Measurements from ENCODE around the gene CTDSP2. TPM values are rescaled to one million over a fixed set of nuclear protein-coding genes. Genes with fewer than 3 reads are reported as not detected.

Gene CTDSP2
- total RNA-seq, 1 donor from 2014 or later = 71.2 TPM

DNA sequence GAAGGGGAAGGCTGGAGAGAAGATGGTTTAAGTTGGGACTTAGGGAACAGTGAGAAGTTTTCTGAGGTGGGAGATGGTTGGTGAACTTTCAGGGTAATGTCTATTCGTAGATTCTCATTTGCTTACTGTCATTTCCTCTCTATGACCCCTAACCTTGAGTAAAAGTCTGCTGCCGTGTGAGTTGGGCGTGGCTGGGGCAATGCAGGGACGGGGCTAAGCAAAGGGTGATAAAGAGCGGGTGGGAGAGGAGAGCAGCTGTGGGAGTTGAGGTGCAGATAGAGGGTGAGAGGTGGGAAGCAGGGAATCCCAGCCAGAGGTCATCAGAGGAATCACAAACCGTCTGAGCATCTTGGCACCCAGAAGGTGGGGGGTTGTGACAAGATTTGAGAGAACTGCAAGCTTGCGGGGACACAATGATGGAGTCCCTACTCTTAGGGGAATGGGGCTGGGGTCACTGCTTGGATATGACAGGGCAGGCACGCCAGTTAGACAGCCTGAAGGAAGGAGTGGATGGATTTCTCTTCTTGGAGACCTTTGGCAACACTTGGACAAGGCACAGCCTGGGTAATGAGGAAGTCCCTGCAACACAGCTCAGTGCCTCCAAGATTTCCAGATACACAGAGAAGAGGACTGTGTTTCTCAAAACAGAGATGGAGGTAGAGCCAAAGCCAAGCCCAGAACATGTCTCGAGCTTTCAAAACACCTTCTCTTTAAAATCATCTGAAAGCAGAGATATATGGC lies 45.9 kb upstream of the CTDSP2 start:
- no peak for DNase-seq (ENCODE audit: low read depth)
- Histone ChIP-seq H3K4me3 (ENCODE audit: low read depth, low read length) (no peak overlapping the region), H3K27me3 (ENCODE audit: control insufficient read depth, insufficient read depth, low read length) (no peaks in the 10 kb centered on the region), H3K36me3 (ENCODE audit: control insufficient read depth, insufficient read depth, low read length) (no peaks in the 10 kb centered on the region)
- TF ChIP-seq, protein P1, sequence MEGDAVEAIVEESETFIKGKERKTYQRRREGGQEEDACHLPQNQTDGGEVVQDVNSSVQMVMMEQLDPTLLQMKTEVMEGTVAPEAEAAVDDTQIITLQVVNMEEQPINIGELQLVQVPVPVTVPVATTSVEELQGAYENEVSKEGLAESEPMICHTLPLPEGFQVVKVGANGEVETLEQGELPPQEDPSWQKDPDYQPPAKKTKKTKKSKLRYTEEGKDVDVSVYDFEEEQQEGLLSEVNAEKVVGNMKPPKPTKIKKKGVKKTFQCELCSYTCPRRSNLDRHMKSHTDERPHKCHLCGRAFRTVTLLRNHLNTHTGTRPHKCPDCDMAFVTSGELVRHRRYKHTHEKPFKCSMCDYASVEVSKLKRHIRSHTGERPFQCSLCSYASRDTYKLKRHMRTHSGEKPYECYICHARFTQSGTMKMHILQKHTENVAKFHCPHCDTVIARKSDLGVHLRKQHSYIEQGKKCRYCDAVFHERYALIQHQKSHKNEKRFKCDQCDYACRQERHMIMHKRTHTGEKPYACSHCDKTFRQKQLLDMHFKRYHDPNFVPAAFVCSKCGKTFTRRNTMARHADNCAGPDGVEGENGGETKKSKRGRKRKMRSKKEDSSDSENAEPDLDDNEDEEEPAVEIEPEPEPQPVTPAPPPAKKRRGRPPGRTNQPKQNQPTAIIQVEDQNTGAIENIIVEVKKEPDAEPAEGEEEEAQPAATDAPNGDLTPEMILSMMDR (IDR thresholded peaks at IDR 0.05; ENCODE audit: insufficient read depth, low read length, poor library complexity, severe bottlenecking) = no peak

- Histone ChIP-seq H3K27me3 (ENCODE audit: control insufficient read depth, insufficient read depth, low read length) (no peaks in the 10 kb centered on the region), H3K4me3 (ENCODE audit: low read depth, low read length) (no peak overlapping the region), H3K36me3 (ENCODE audit: control insufficient read depth, insufficient read depth, low read length) (no peaks in the 10 kb centered on the region)
- TF ChIP-seq, protein P1 (IDR thresholded peaks at IDR 0.05; ENCODE audit: insufficient read depth, low read length, poor library complexity, severe bottlenecking) = no peak
- no peak for DNase-seq (ENCODE audit: low read depth)
Measured at GRCh38 chr12:57891542-57892228, 45.2 kb upstream of the CTDSP2 start.

- TF ChIP-seq, protein P1 (IDR thresholded peaks at IDR 0.05; ENCODE audit: insufficient read depth, low read length, poor library complexity, severe bottlenecking) = no peak
- H3K4me3 ChIP-seq (ENCODE audit: low read depth, low read length) = no peak overlapping the region
- no peaks in the 10 kb centered on the region for H3K27me3 ChIP-seq (ENCODE audit: control insufficient read depth, insufficient read depth, low read length)
- DNase-seq (ENCODE audit: low read depth) = no peak
- H3K36me3 ChIP-seq (ENCODE audit: control insufficient read depth, insufficient read depth, low read length) = no peaks in the 10 kb centered on the region
Measured at GRCh38 chr12:57890191-57891115, 43.9 kb upstream of the CTDSP2 start.

DNA sequence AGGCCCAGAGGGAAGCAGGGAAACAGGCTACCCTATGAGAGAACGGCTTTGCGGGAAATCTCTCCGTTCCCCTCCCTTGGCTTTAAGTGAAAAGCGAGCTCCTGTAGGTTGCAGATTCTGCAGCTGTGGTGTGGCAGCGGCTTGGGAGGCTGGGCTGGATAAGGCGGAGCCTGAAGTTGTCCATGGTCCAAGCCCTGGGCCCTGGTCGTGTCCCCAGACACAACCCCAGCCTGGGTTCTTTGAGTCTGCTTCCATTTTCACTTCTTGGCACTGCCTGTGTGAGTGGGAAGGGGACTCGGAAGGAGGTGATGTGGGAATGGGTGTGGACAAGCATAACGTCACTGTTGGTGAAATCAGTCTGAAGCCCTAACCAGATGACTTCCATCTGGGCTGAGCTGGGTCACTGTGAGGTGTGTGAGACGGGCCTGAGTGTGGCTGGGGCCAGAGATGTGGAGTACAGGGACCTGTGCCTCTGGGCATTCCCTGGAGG lies 43.0 kb upstream of the CTDSP2 start:
- Histone ChIP-seq H3K27me3 (ENCODE audit: control insufficient read depth, insufficient read depth, low read length) (no peaks in the 10 kb centered on the region), H3K36me3 (ENCODE audit: control insufficient read depth, insufficient read depth, low read length) (no peaks in the 10 kb centered on the region), H3K4me3 (ENCODE audit: low read depth, low read length) (no peak overlapping the region)
- no peak for DNase-seq (ENCODE audit: low read depth)
- TF ChIP-seq, protein P1 (IDR thresholded peaks at IDR 0.05; ENCODE audit: insufficient read depth, low read length, poor library complexity, severe bottlenecking) = no peak

GRCh38 chr12:57888409-57889157 lies 42.1 kb upstream of the CTDSP2 start:
- TF ChIP-seq, protein P1 (IDR thresholded peaks at IDR 0.05; ENCODE audit: insufficient read depth, low read length, poor library complexity, severe bottlenecking) = no peak
- Histone ChIP-seq H3K36me3 (ENCODE audit: control insufficient read depth, insufficient read depth, low read length) (no peaks in the 10 kb centered on the region), H3K27me3 (ENCODE audit: control insufficient read depth, insufficient read depth, low read length) (no peaks in the 10 kb centered on the region), H3K4me3 (ENCODE audit: low read depth, low read length) (no peak overlapping the region)
- DNase-seq (ENCODE audit: low read depth) = no peak

Data from kidney epithelial cell (primary cell).